Ectodermal cell (in vitro differentiated cells): ENCODE data around the gene MELTF.

ENCODE experiments used
- H3K27ac ChIP-seq: 2 replicates; pipeline ENCODE4 v1.7.0; 2013; ENCODE audit warnings: mild to moderate bottlenecking, low read depth, low read length; ENCODE audit not compliant: insufficient read depth, poor library complexity, severe bottlenecking
- H3K27me3 ChIP-seq: 2 replicates; pipeline ENCODE4 v1.7.0; 2013; ENCODE audit warnings: mild to moderate bottlenecking, low read length; ENCODE audit not compliant: insufficient read depth, control insufficient read depth, poor library complexity, severe bottlenecking
- H3K36me3 ChIP-seq: one replicate; pipeline ENCODE4 v1.7.0; 2013; ENCODE audit warnings: low read length; ENCODE audit not compliant: control insufficient read depth, insufficient read depth
- H3K4me1 ChIP-seq: one replicate; pipeline ENCODE4 v1.7.0; 2013; ENCODE audit warnings: low read length; ENCODE audit not compliant: control insufficient read depth, insufficient read depth
- H3K4me3 ChIP-seq: 2 replicates; pipeline ENCODE4 v1.7.0; 2013; ENCODE audit warnings: low read depth, low read length, control low read depth; ENCODE audit not compliant: insufficient read depth
- H3K9me3 ChIP-seq: 2 replicates; pipeline ENCODE4 v1.7.0; 2013; ENCODE audit warnings: mild to moderate bottlenecking, low read length, moderate library complexity; ENCODE audit not compliant: control insufficient read depth
- WGBS, 2 experiments: methylation state at CpG; one replicate each; pipeline ENCODE4 v1.1.7; 2013; ENCODE audit warnings: missing lambda C conversion rate in 2 of 2; 5-methylcytosine and 5-hydroxymethylcytosine counted together

Gene MELTF

GRCh38 chr3:196992461-196993065, 37.1 kb downstream of the MELTF start:
- no peaks in the 10 kb centered on the region for H3K27me3 ChIP-seq
- no peak overlapping the region for H3K4me3 ChIP-seq
- WGBS, 2 experiments, result 93% methylated on average over 17 of the region's 17 CpGs
- H3K27ac ChIP-seq, result no peak overlapping the region
- H3K36me3 ChIP-seq, result no peaks in the 10 kb centered on the region
- peaks cover 7% of the 10 kb centered on the region for H3K4me1 ChIP-seq
- no peaks in the 10 kb centered on the region for H3K9me3 ChIP-seq

DNA sequence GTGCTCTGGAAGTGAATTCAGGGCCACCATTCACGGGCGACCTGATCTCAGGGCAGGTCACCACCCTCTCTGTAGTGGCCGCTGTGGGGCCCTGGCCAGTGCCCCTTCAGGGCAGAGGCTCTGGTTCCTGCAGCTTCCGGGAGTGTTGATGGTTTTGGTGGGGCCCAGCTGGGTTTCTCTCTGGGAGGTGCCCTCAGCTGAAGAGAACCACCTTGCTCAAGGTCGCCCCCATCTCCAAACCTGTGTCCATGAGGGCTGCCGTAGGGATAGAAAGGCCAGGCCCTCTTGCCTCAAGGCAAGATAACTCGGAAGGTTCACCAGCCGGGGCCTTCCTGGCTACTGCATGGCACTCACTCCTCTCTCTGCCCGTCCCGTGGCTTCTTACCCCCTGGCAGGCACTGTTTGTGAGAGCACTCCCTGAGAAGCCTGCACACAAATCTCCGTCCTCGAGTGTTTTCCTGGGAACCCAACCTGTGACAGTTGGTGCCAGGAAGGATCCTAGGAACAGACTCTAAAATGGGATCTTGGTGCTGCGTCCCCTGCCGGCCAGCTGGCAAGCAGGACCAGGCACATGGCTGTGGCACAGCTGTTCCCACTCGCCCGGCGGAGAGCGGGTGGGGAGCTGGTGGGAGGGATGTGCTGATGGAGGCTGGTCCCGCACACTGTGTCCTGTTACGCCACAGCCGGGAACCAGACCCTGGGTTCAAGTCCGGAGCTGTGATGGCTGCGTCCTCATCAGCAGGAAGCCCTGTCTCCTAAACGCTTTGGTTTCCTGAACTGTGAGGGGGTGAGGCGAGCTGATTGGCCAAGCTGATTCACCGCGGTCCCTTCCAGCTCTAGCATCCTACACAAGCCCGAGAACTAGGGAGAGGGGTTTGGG, 37.8 kb downstream of the MELTF start:
- H3K4me1 ChIP-seq, result peaks cover 7% of the 10 kb centered on the region
- no peaks in the 10 kb centered on the region for H3K9me3 ChIP-seq
- no peaks in the 10 kb centered on the region for H3K27me3 ChIP-seq
- H3K27ac ChIP-seq, result no peak overlapping the region
- H3K36me3 ChIP-seq, result no peaks in the 10 kb centered on the region
- 88 to 90% methylated on average over 28 of the region's 28 CpGs for WGBS, 2 experiments
- no peak overlapping the region for H3K4me3 ChIP-seq

- no peak overlapping the region for H3K27ac ChIP-seq
- H3K4me1 ChIP-seq, result peaks cover 7% of the 10 kb centered on the region
- 94 to 96% methylated on average over 10 of the region's 10 CpGs for WGBS, 2 experiments
- no peaks in the 10 kb centered on the region for H3K9me3 ChIP-seq
- H3K36me3 ChIP-seq, result no peaks in the 10 kb centered on the region
- no peak overlapping the region for H3K4me3 ChIP-seq
- no peaks in the 10 kb centered on the region for H3K27me3 ChIP-seq
Measured at GRCh38 chr3:196990601-196991007, 39.0 kb downstream of the MELTF start.

DNA sequence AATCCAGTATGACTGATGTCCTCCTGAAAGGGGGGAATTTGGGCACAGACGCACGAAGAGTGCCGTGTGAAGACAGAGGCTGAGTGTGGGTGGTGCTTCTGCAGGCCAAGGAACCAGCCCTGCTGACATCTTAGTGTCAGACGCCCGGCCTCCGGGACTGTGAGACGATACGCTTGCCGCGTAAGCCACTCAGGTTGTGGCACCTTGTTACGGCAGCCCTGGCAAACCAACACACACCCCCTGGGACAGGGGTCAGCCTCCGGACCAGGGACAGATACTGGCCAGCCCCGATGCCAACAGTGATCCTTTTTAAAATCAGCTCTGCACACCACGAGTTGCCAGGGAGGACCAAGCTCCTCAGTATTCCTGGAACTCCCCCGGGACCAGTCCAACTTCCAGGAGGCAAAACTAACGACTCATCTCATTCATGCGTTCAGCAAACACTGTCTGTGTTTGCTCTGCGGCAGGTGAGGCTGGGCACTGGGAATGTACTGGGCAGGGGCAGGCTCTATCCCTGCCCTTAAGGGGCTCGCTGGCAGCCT, 39.8 kb downstream of the MELTF start:
- Histone ChIP-seq H3K4me1 (peaks cover 7% of the 10 kb centered on the region), H3K27me3 (no peaks in the 10 kb centered on the region), H3K27ac (no peak overlapping the region), H3K36me3 (no peaks in the 10 kb centered on the region), H3K4me3 (no peak overlapping the region), H3K9me3 (no peaks in the 10 kb centered on the region)
- WGBS, 2 experiments, result 93 to 95% methylated on average over 19 of the region's 19 CpGs

- no peak overlapping the region for H3K4me3 ChIP-seq
- H3K9me3 ChIP-seq, result no peaks in the 10 kb centered on the region
- H3K27me3 ChIP-seq, result no peaks in the 10 kb centered on the region
- H3K27ac ChIP-seq, result no peak overlapping the region
- no peaks in the 10 kb centered on the region for H3K4me1 ChIP-seq
- WGBS, 2 experiments, result 78% methylated on average over 12 of the region's 12 CpGs
- no peaks in the 10 kb centered on the region for H3K36me3 ChIP-seq
Measured at GRCh38 chr3:196988241-196989029, 41.2 kb downstream of the MELTF start.

- WGBS, 2 experiments, result 90 to 94% methylated on average over 10 of the region's 10 CpGs
- Histone ChIP-seq H3K9me3 (no peaks in the 10 kb centered on the region), H3K27me3 (no peaks in the 10 kb centered on the region), H3K36me3 (no peaks in the 10 kb centered on the region), H3K4me1 (no peaks in the 10 kb centered on the region), H3K4me3 (no peak overlapping the region), H3K27ac (no peak overlapping the region)
Measured at GRCh38 chr3:196987022-196987421, 42.6 kb downstream of the MELTF start.

GRCh38 chr3:196985954-196986885, 43.4 kb downstream of the MELTF start:
- Histone ChIP-seq H3K36me3 (no peaks in the 10 kb centered on the region), H3K27ac (no peak overlapping the region), H3K9me3 (no peaks in the 10 kb centered on the region), H3K4me1 (no peaks in the 10 kb centered on the region), H3K4me3 (no peak overlapping the region), H3K27me3 (no peaks in the 10 kb centered on the region)
- 95 to 96% methylated on average over 8 of the region's 9 CpGs for WGBS, 2 experiments

DNA sequence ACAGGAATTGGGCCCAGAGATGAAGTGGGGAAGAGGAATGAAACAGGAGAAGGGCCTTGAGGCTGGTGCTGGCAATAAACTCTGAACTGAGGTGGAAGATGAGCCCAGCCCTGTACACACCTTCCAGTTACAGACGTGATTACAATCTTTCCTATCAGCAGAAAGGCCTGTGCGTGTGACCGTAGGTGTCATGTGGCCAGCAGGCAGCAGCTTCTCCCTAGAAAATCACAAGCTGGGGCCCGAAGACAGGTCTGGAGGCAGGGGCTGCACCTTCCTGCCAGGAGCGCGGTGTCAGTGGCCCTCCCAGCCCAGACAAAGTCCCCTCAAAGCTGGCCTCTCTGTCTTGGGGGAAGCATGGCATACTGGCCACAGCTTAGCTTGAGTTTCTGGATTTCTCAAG, 44.3 kb downstream of the MELTF start:
- Histone ChIP-seq H3K4me1 (no peaks in the 10 kb centered on the region), H3K27ac (no peak overlapping the region), H3K27me3 (no peaks in the 10 kb centered on the region), H3K9me3 (no peaks in the 10 kb centered on the region), H3K4me3 (no peak overlapping the region), H3K36me3 (no peaks in the 10 kb centered on the region)
- 92 to 94% methylated on average over 6 of the region's 6 CpGs for WGBS, 2 experiments

DNA sequence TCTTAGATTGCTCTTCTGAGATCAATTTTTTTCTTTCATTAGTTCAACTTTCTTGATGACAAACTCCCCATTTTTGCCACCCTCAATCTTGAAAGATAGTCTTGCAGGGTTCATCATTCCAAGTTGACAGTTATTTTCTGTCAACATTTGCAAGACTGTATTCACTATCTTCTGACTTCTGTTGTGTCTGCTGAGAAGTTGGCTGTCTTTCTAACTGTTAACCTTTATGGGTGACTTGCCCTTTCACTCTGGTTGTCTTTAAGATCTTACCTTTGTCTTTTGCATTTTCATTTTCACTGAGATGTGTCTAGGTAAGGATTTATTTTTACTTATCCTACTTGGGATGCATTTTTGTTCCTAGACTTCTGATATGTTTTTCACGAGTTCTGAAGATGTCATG, 46.4 kb downstream of the MELTF start:
- Histone ChIP-seq H3K4me1 (no peaks in the 10 kb centered on the region), H3K27ac (no peak overlapping the region), H3K36me3 (no peaks in the 10 kb centered on the region), H3K27me3 (peaks cover 2% of the 10 kb centered on the region), H3K9me3 (no peaks in the 10 kb centered on the region), H3K4me3 (no peak overlapping the region)
- WGBS, 2 experiments, result 71 to 88% methylated on average over 1 of the region's 1 CpG
